ENCODE data around the gene TEC. TPM values are rescaled to one million over a fixed set of nuclear protein-coding genes. Genes with fewer than 3 reads are reported as not detected.

TEC gene
- total RNA-seq, 4 donors from 2014 or later = 0.20 to 1.9 (median 1.1) TPM

GRCh38 chr4:48138511-48138910, 131.1 kb downstream of the TEC start:
- TF ChIP-seq, protein P1, sequence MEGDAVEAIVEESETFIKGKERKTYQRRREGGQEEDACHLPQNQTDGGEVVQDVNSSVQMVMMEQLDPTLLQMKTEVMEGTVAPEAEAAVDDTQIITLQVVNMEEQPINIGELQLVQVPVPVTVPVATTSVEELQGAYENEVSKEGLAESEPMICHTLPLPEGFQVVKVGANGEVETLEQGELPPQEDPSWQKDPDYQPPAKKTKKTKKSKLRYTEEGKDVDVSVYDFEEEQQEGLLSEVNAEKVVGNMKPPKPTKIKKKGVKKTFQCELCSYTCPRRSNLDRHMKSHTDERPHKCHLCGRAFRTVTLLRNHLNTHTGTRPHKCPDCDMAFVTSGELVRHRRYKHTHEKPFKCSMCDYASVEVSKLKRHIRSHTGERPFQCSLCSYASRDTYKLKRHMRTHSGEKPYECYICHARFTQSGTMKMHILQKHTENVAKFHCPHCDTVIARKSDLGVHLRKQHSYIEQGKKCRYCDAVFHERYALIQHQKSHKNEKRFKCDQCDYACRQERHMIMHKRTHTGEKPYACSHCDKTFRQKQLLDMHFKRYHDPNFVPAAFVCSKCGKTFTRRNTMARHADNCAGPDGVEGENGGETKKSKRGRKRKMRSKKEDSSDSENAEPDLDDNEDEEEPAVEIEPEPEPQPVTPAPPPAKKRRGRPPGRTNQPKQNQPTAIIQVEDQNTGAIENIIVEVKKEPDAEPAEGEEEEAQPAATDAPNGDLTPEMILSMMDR (IDR thresholded peaks at IDR 0.05 in 4 of 5, conservative IDR thresholded peaks at IDR 0.05 in 1 of 5) = no peak
- no peak for TF ChIP-seq POLR2A (IDR thresholded peaks at IDR 0.05)
- intact Hi-C loops (cut with DNase I; ENCODE audit: low total_unique reads) = no loop called here
- in situ Hi-C loops (cut with MboI; ENCODE audit: low sequenced_read_pairs in 4 of 4) = no loop called here
- Histone ChIP-seq H3K27ac (no peak overlapping the region), H3K36me3 (peaks cover 0 to 12% of the 10 kb centered on the region in 2 donors), H3K4me1 (no peaks in the 10 kb centered on the region), H3K4me3 (no peak overlapping the region), H3K9me3 (no peaks in the 10 kb centered on the region), H3K27me3 (no peaks in the 10 kb centered on the region)
- DNase-seq (no peak), ATAC-seq (no peak)

DNA sequence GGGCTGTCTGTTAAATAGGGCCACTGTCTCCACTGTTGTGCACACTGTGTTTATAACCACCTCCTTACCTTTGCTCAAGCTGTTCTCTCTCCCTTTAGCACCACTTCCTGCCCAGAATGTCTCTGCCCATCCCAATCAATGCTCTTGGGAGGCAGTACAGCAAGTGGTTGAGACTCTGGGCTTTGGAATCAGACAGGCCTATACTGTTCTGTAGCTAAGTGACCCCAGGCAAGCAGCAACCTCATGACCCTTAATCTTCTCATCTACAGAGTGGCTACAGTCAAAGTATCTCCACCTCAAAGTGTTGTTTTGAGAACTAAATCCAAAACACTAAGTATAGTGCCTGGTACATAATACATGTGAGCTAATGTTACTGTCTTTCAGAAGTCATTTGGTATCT, 131.8 kb downstream of the TEC start:
- H3K27ac ChIP-seq = no peak overlapping the region
- no peaks in the 10 kb centered on the region for H3K27me3 ChIP-seq
- in situ Hi-C loops (cut with MboI; ENCODE audit: low sequenced_read_pairs in 4 of 4) (no loop called here), intact Hi-C loops (cut with DNase I; ENCODE audit: low total_unique reads) (no loop called here)
- no peaks in the 10 kb centered on the region for H3K4me1 ChIP-seq
- no peaks in the 10 kb centered on the region for H3K9me3 ChIP-seq
- H3K36me3 ChIP-seq = peaks cover 0 to 12% of the 10 kb centered on the region in 2 donors
- no peak overlapping the region for H3K4me3 ChIP-seq
- ATAC-seq (no peak), DNase-seq (no peak)
- TF ChIP-seq, protein P1 (IDR thresholded peaks at IDR 0.05 in 4 of 5, conservative IDR thresholded peaks at IDR 0.05 in 1 of 5) = no peak
- no peak for TF ChIP-seq POLR2A (IDR thresholded peaks at IDR 0.05)

DNA sequence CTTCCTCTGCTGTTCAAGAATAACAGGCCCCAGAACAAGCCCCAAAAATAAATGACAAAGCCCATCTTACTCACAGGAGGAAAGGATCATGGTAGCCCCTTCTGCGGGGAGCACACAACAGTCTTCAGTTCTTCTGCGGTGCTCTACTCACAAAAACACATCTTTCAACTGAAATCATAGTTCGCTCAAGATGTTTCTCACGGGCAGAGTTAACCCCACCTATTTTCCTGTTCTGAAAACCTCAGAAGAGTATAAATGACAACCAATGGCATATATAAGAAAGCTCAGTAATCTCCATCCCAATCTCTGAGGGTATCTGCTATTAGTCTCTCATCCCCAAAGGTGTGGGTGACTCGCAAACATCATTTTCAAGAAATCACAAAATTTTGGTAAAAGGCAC, 135.6 kb downstream of the TEC start, which contains the start of gene TXK:
TXK (minus strand) TSS at position 170 of the 400 bp plus-strand sequence; CDS start at position 90, 80 bp downstream.
- Histone ChIP-seq H3K4me3 (no peak within 1 kb of the TSS), H3K36me3 (peaks cover 0 to 12% of the 10 kb centered on the region in 2 donors), H3K27ac (no peak within 1 kb of the TSS), H3K27me3 (no peaks in the 10 kb centered on the region), H3K4me1 (no peaks in the 10 kb centered on the region), H3K9me3 (no peaks in the 10 kb centered on the region)
- in situ Hi-C loops (cut with MboI; ENCODE audit: low sequenced_read_pairs in 4 of 4) = no loop called here
- no peak for TF ChIP-seq POLR2A (IDR thresholded peaks at IDR 0.05)
- TF ChIP-seq, protein P1 (IDR thresholded peaks at IDR 0.05 in 4 of 5, conservative IDR thresholded peaks at IDR 0.05 in 1 of 5) = no peak
- DNase-seq = no peak
- intact Hi-C loops (cut with DNase I; ENCODE audit: low total_unique reads) = no loop called here
- ATAC-seq = no peak

GRCh38 chr4:48133669-48134068, 136.0 kb downstream of the TEC start:
- H3K27me3 ChIP-seq = no peaks in the 10 kb centered on the region
- ATAC-seq = no peak

More at GRCh38 chr4:48133669-48134068, 136.0 kb downstream of the TEC start:
- Histone ChIP-seq H3K4me3 (no peak overlapping the region), H3K9me3 (no peaks in the 10 kb centered on the region), H3K27ac (no peak overlapping the region), H3K36me3 (peaks cover 0 to 12% of the 10 kb centered on the region in 2 donors), H3K4me1 (no peaks in the 10 kb centered on the region)
- no peak for DNase-seq
- intact Hi-C loops (cut with DNase I; ENCODE audit: low total_unique reads) = no loop called here
- TF ChIP-seq, protein P1 (IDR thresholded peaks at IDR 0.05 in 4 of 5, conservative IDR thresholded peaks at IDR 0.05 in 1 of 5) = no peak
- no peak for TF ChIP-seq POLR2A (IDR thresholded peaks at IDR 0.05)
- in situ Hi-C loops (cut with MboI; ENCODE audit: low sequenced_read_pairs in 4 of 4) = no loop called here

Data from gastrocnemius medialis (tissue), 4 donors.